ENCODE results near the gene MSRB2.

The MSRB2 gene

GRCh38 chr10:23114228-23114850 lies 19.0 kb downstream of the MSRB2 start:
- ATAC-seq (ENCODE audit: low read depth): no peak
- H3K4me3 ChIP-seq (ENCODE audit: severe bottlenecking): no peak overlapping the region
- H3K4me1 ChIP-seq (ENCODE audit: insufficient read depth, poor library complexity, severe bottlenecking): no peaks in the 10 kb centered on the region
- no peak for TF ChIP-seq CTCF (IDR thresholded peaks at IDR 0.05; ENCODE audit: poor library complexity, severe bottlenecking)
- H3K27me3 ChIP-seq (ENCODE audit: insufficient read depth, poor library complexity, severe bottlenecking): no peaks in the 10 kb centered on the region
- H3K27ac ChIP-seq (ENCODE audit: poor library complexity, severe bottlenecking): no peak overlapping the region
- no peak for DNase-seq (ENCODE audit: low spot score)
- no peaks in the 10 kb centered on the region for H3K36me3 ChIP-seq (ENCODE audit: low read depth)
- H3K9me3 ChIP-seq (ENCODE audit: severe bottlenecking): no peaks in the 10 kb centered on the region

DNA sequence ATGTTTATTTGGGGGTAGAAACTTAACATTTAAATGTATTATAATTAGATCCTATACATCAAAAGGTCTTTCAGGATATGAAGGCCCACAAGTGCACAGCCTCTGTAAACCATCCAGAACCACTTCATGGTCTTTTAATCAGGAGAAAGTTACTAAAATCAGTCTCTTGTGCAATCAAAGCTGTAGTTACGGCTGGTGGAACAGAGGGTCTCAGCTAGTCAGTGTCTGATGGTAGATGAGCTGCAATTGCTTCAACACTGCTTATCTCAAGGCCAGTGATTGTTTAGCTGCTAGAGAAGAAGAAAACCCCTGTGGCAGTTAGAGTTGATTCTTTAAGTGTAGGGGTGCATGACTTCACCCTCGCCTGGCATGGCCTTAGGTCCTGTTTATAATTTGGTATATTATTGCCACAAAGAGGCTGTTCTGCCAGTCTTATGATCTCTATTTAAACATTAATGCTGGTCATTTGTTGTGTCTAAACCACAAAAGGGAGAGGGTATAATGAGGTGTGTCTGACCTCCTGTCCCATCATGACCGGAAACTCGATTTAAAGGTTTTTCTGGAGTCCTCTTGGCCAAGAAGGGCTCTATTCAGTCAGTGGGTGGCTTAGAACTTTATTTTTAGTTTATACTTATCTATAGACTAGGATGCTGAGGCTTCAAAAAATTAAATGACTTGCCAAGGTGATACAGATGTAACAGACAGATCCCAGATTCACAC lies 21.3 kb downstream of the MSRB2 start:
- no peak for ATAC-seq (ENCODE audit: low read depth)
- Histone ChIP-seq H3K9me3 (ENCODE audit: severe bottlenecking) (no peaks in the 10 kb centered on the region), H3K4me3 (ENCODE audit: severe bottlenecking) (no peak overlapping the region), H3K36me3 (ENCODE audit: low read depth) (no peaks in the 10 kb centered on the region), H3K4me1 (ENCODE audit: insufficient read depth, poor library complexity, severe bottlenecking) (no peaks in the 10 kb centered on the region), H3K27me3 (ENCODE audit: insufficient read depth, poor library complexity, severe bottlenecking) (no peaks in the 10 kb centered on the region), H3K27ac (ENCODE audit: poor library complexity, severe bottlenecking) (no peak overlapping the region)
- DNase-seq (ENCODE audit: low spot score): no peak
- TF ChIP-seq CTCF (IDR thresholded peaks at IDR 0.05; ENCODE audit: poor library complexity, severe bottlenecking): no peak

DNA sequence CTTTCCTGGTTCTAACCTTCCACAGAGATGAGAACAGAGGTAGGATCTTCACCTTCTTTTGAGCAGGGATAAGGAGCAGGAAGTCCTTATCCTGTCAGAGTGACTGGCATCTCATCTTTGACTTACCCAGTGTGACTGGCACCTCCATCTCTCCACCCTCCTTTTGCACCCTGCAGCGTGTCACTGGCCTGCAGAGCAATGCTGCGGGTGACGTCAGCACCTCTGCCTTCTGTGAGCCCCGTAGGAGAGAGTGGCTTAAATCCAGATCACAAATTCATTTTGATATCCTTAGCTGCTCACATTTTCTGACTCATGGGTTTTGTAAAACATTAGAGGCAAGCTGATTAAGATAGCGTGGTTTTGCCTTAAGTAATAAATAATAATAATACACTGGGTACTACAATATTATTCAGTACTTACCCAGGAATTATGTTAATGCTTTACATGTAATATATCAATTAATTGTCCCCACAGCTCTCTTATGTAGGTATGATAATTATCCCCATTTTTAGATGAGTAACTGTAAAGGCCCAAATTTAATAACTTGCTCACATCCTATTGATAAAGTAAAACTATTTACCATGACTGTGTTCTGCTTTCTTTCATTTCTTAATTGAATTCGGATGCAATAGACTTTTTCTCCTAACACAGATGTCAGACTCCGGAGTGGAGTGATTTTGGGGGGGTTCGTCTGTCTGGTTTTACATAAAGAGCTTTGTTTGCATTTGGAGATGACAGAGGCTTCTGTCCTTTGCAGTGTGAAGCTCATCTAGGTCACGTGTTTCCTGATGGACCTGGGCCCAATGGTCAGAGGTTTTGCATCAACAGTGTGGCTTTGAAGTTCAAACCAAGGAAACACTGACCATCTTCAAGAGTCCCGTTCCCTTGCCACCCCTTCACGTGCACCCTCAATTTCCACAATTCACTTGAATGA lies 24.9 kb downstream of the MSRB2 start:
- ATAC-seq (ENCODE audit: low read depth): no peak
- no peaks in the 10 kb centered on the region for H3K36me3 ChIP-seq (ENCODE audit: low read depth)
- H3K27me3 ChIP-seq (ENCODE audit: insufficient read depth, poor library complexity, severe bottlenecking): no peaks in the 10 kb centered on the region
- H3K4me1 ChIP-seq (ENCODE audit: insufficient read depth, poor library complexity, severe bottlenecking): no peaks in the 10 kb centered on the region
- no peak for DNase-seq (ENCODE audit: low spot score)
- no peak for TF ChIP-seq CTCF (IDR thresholded peaks at IDR 0.05; ENCODE audit: poor library complexity, severe bottlenecking)
- no peaks in the 10 kb centered on the region for H3K9me3 ChIP-seq (ENCODE audit: severe bottlenecking)
- no peak overlapping the region for H3K27ac ChIP-seq (ENCODE audit: poor library complexity, severe bottlenecking)
- no peak overlapping the region for H3K4me3 ChIP-seq (ENCODE audit: severe bottlenecking)

DNA sequence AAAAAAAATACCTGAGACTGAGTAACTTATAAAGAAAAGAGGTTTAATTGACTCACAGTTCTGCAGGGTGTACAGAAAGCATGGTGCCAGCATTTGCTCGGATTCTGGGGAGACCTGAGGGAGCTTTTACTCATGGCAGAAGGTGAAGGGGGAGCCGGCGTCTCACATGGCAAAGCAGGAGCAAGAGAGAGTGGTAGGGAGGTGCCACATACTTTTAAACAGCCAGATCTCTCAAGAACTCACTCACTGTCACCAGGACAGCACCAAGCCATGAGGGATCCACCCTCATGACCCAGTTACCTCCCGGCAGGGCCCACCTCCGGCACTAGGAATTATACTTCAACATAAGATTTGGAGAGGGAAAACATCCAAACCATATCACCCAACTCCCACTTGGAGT lies 25.8 kb downstream of the MSRB2 start:
- H3K4me1 ChIP-seq (ENCODE audit: insufficient read depth, poor library complexity, severe bottlenecking): no peaks in the 10 kb centered on the region
- TF ChIP-seq CTCF (IDR thresholded peaks at IDR 0.05; ENCODE audit: poor library complexity, severe bottlenecking): no peak
- ATAC-seq (ENCODE audit: low read depth): no peak
- H3K36me3 ChIP-seq (ENCODE audit: low read depth): no peaks in the 10 kb centered on the region
- no peak overlapping the region for H3K27ac ChIP-seq (ENCODE audit: poor library complexity, severe bottlenecking)
- no peak for DNase-seq (ENCODE audit: low spot score)
- no peak overlapping the region for H3K4me3 ChIP-seq (ENCODE audit: severe bottlenecking)
- H3K27me3 ChIP-seq (ENCODE audit: insufficient read depth, poor library complexity, severe bottlenecking): no peaks in the 10 kb centered on the region
- H3K9me3 ChIP-seq (ENCODE audit: severe bottlenecking): no peaks in the 10 kb centered on the region

All from RWPE2 (cell line).